Measurements from ENCODE around the gene DNAJC5. TPM values are rescaled to one million over a fixed set of nuclear protein-coding genes. Genes with fewer than 3 reads are reported as not detected.

DNAJC5 gene
- total and polyA plus RNA-seq, 2 of the 8 experiments (the other 6 are each of a cell fraction or from before 2014, with no cell fraction given), result 19.2 to 31.2 TPM

DNA sequence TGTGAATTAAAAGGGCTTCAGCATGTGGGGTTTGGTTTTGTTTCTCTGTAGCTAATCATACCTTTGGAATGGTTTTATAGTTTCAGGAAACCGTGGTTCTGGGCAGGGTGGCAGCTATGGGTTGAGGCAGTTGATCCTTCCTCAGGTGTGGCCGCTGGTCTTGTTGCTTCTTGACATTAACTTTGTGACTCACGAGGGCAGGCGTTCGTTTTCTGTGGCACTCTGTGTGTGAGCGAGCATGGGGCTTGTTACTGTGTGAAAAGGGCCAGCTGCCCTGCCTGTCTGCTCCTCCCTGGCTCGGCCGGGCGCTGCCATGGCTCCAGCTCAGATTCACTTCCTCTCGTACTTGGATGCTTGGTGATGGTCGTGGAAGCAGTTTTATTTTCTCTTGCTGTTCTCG lies 16.2 kb downstream of the DNAJC5 start:
- H2BK5ac ChIP-seq (ENCODE audit: low read depth, low read length), result no peak overlapping the region
- H3K79me1 ChIP-seq (ENCODE audit: low read depth, low read length), result peaks cover 8% of the 10 kb centered on the region
- no peak overlapping the region for H2BK120ac ChIP-seq (replicated peaks; ENCODE audit: low read depth, low read length)
- ChIA-PET CTCF (ENCODE audit: partially characterized antibody) (interaction anchor here (0.7 to 2.9 kb wide), 15 partner anchors 8 to 325 kb away, joined by 3 to 12 read pairs (median 4); no protein-coding TSS in a partner anchor), POLR2A (ENCODE audit: partially characterized antibody) (interaction anchor here (1.1 to 1.5 kb wide), 2 partner anchors 47 to 69 kb away, joined by 5 to 6 read pairs; partner anchors contain the start of genes SAMD10 and TPD52L2)
- no peak overlapping the region for H3K56ac ChIP-seq (replicated peaks; ENCODE audit: insufficient read length, low read depth, low read length)
- H3K18ac ChIP-seq (ENCODE audit: extremely low read depth, low read length), result no peak overlapping the region
- H3K4ac ChIP-seq (replicated peaks; ENCODE audit: insufficient read length, low read depth, low read length), result no peak overlapping the region
- no peak overlapping the region for H3K4me3 ChIP-seq (ENCODE audit: extremely low read depth in 1 of 4, insufficient read depth in 2 of 4, low read depth in 3 of 4, low read length in 4 of 4)
- H3K9me3 ChIP-seq (ENCODE audit: insufficient read depth in 2 of 2, low read depth in 1 of 2, low read length in 1 of 2), result no peaks in the 10 kb centered on the region; a peak in 1 of 4 replicates
- H3K79me2 ChIP-seq (ENCODE audit: control insufficient read depth in 1 of 2, insufficient read depth in 2 of 2, low read length in 2 of 2), result peaks cover 0 to 40% of the 10 kb centered on the region in 2 experiments; a peak in 2 of 4 replicates
- no peak overlapping the region for H3K27ac ChIP-seq (ENCODE audit: low read depth, low read length)
- no peak overlapping the region for H2BK20ac ChIP-seq (ENCODE audit: low read length)
- H2BK15ac ChIP-seq (ENCODE audit: low read length), result no peak overlapping the region
- FAIRE-seq (no peak), DNase-seq (ENCODE audit: low read depth in 1 of 2, low spot score in 2 of 2) (no peak)
- H4K8ac ChIP-seq (ENCODE audit: extremely low read depth, insufficient read depth, low read length), result no peak overlapping the region
- H2AFZ ChIP-seq (ENCODE audit: low read length), result no peak overlapping the region
- no peak overlapping the region for H3K14ac ChIP-seq (ENCODE audit: insufficient read length)
- H3K4me1 ChIP-seq (replicated peaks in 1 of 4; ENCODE audit: control insufficient read depth in 3 of 4, insufficient read depth in 4 of 4, low read length in 3 of 4), result no peaks in the 10 kb centered on the region; a peak in 2 of 7 replicates
- H3K23ac ChIP-seq (ENCODE audit: insufficient read length), result no peak overlapping the region
- H3K23me2 ChIP-seq (ENCODE audit: low read depth, low read length), result no peaks in the 10 kb centered on the region
- H4K5ac ChIP-seq (ENCODE audit: insufficient read length, low read depth, low read length), result no peak overlapping the region
- no peak overlapping the region for H2BK12ac ChIP-seq (ENCODE audit: low read depth, low read length)
- H2AK5ac ChIP-seq (ENCODE audit: low read depth, low read length), result no peak overlapping the region; the same call in 1 of the 2 replicates
- H3K36me3 ChIP-seq (ENCODE audit: control insufficient read depth in 2 of 4, insufficient read depth in 4 of 4, low read length in 3 of 4), result no peaks in the 10 kb centered on the region
- no peak overlapping the region for H4K91ac ChIP-seq (replicated peaks; ENCODE audit: insufficient read length, low read length)
- H3K4me2 ChIP-seq (ENCODE audit: insufficient read depth in 1 of 2, low read depth in 2 of 2, low read length in 2 of 2), result no peak overlapping the region
- no peaks in the 10 kb centered on the region for H3K27me3 ChIP-seq (replicated peaks in 1 of 4; ENCODE audit: control insufficient read depth in 3 of 4, extremely low read depth in 1 of 4, insufficient read depth in 3 of 4, low read length in 3 of 4)
- H4K20me1 ChIP-seq (replicated peaks in 1 of 2; ENCODE audit: control insufficient read depth in 1 of 2, insufficient read depth in 2 of 2, low read length in 2 of 2), result peaks cover 0 to 9% of the 10 kb centered on the region in 2 experiments
- 88% methylated on average over 12 of the region's 12 CpGs; no CpG with 5 or more reads in 1 of the 2 experiments for WGBS, 2 experiments (ENCODE audit: extremely low coverage in 1 of 2, insufficient coverage in 1 of 2, insufficient read length in 1 of 2, insufficient replicate concordance in 2 of 2, low coverage in 1 of 2, low lambda C conversion rate in 2 of 2, missing lambda C conversion rate in 1 of 2)
- no peak overlapping the region for H3K9ac ChIP-seq (replicated peaks in 1 of 4; ENCODE audit: extremely low read depth in 1 of 4, low read depth in 3 of 4, low read length in 3 of 4)
- TF ChIP-seq SRF (IDR thresholded peaks at IDR 0.05; ENCODE audit: low read depth, low read length), result no peak
- TF ChIP-seq EZH2 (IDR thresholded peaks at IDR 0.05; ENCODE audit: low read depth, low read length, severe bottlenecking), result no peak
- TF ChIP-seq USF2 (IDR thresholded peaks at IDR 0.05; ENCODE audit: low read length), result no peak
- no peak for TF ChIP-seq TAF1 (IDR thresholded peaks at IDR 0.05; ENCODE audit: low read depth, low read length)
- TF ChIP-seq CTBP2 (IDR thresholded peaks at IDR 0.05; ENCODE audit: borderline replicate concordance, insufficient read depth, insufficient read length, low read length), result no peak
- no peak for TF ChIP-seq TCF12 (IDR thresholded peaks at IDR 0.05; ENCODE audit: low read depth, low read length)
- no peak for TF ChIP-seq SAP30 (IDR thresholded peaks at IDR 0.05; ENCODE audit: insufficient read depth, insufficient replicate concordance, low read length)
- TF ChIP-seq FOSL1 (IDR thresholded peaks at IDR 0.05; ENCODE audit: insufficient read depth, low read depth, low read length), result no peak
- TF ChIP-seq JUND (IDR thresholded peaks at IDR 0.05; ENCODE audit: low read length), result no peak
- TF ChIP-seq PHF8 (conservative IDR thresholded peaks at IDR 0.05; ENCODE audit: low read depth, low read length), result no peak
- TF ChIP-seq SP2 (IDR thresholded peaks at IDR 0.05; ENCODE audit: low read length), result no peak
- no peak for TF ChIP-seq SP1 (IDR thresholded peaks at IDR 0.05; ENCODE audit: low read depth, low read length)
- TF ChIP-seq SIN3A (conservative IDR thresholded peaks at IDR 0.05 in 1 of 2, IDR thresholded peaks at IDR 0.05 in 1 of 2; ENCODE audit: low read depth in 1 of 2, low read length in 2 of 2), result no peak

Measured in H1 (cell line).